Activated CD4-positive, alpha-beta T cell treated with anti-CD3 and anti-CD28 coated beads for 36 hours (primary cell): ENCODE measurements around the gene HERC3. TPM values are rescaled to one million over a fixed set of nuclear protein-coding genes. Genes with fewer than 3 reads are reported as not detected.

Source experiments
- total RNA-seq, 2 experiments: library from RNA; stranded (reverse); gene quantifications; one replicate each; pipeline ENCODE4 v1.2.3, GENCODE V29; 2021

The HERC3 gene
- total RNA-seq, 2 experiments from 2014 or later = 26.2 to 41.8 TPM

Other genes starting within 250 kb of the HERC3 start
- 1 to 10 TPM; 7.3 to 9.3 TPM for gene HERC6, start 213.6 kb upstream of the HERC3 start, total RNA-seq
- 10 to 100 TPM; 21.1 TPM for gene HERC5, start 135.4 kb upstream of the HERC3 start, total RNA-seq
- 10 to 100 TPM; 27.3 to 44.1 TPM for gene PYURF, start 68.7 kb upstream of the HERC3 start, total RNA-seq
- gene NAP1L5, start 105.3 kb downstream of the HERC3 start, total RNA-seq = 1 to 10 TPM; 4.9 to 5.2 TPM